IPS-20b (cell line): Measurements from ENCODE around the gene SNORC.
"Not testable (repeated sequence)": the region's sequence is repeated elsewhere in the genome, so short reads cannot be mapped to it uniquely, and the experiment has no call there.

Experiments
- H3K27ac ChIP-seq: one replicate; pipeline ENCODE4 v1.5.1; 2013; ENCODE audit warnings: low read length
- H3K27me3 ChIP-seq: 2 replicates; pipeline ENCODE4 v1.6.1; 2013; ENCODE audit warnings: mild to moderate bottlenecking, low read length, inconsistent platforms; ENCODE audit not compliant: insufficient read depth
- H3K36me3 ChIP-seq: 2 replicates; pipeline ENCODE4 v1.6.1; 2013; ENCODE audit warnings: low read depth, mild to moderate bottlenecking, inconsistent platforms, low read length, moderate library complexity; ENCODE audit not compliant: insufficient read depth
- H3K4me1 ChIP-seq: 2 replicates; pipeline ENCODE4 v1.6.1; 2013; ENCODE audit warnings: mild to moderate bottlenecking, control low read depth, inconsistent platforms, low read length, moderate library complexity; ENCODE audit not compliant: insufficient read depth
- H3K4me3 ChIP-seq: 2 replicates; pipeline ENCODE4 v1.5.1; 2013; ENCODE audit warnings: mild to moderate bottlenecking, low read length, inconsistent platforms
- H3K9ac ChIP-seq: 2 replicates; pipeline ENCODE4 v1.6.1; 2013; ENCODE audit warnings: low read depth, mild to moderate bottlenecking, inconsistent platforms, low read length, moderate library complexity
- H3K9me3 ChIP-seq: 2 replicates; pipeline ENCODE4 v1.6.1; 2013; ENCODE audit warnings: mild to moderate bottlenecking, low read depth, low read length, inconsistent platforms; ENCODE audit not compliant: insufficient read depth

Gene SNORC

GRCh38 chr2:232852081-232852480, 18.0 kb upstream of the SNORC start:
- not testable (repeated sequence) for H3K4me1 ChIP-seq, H3K9ac ChIP-seq, H3K27me3 ChIP-seq, H3K9me3 ChIP-seq, H3K4me3 ChIP-seq, H3K27ac ChIP-seq
- H3K36me3 ChIP-seq, result peaks cover 75% of the 10 kb centered on the region

- H3K36me3 ChIP-seq, result peaks cover 75% of the 10 kb centered on the region
Observed at GRCh38 chr2:232852676-232853075, 17.4 kb upstream of the SNORC start.

GRCh38 chr2:232854082-232854481, 16.0 kb upstream of the SNORC start:
- Histone ChIP-seq H3K4me3 (no peak overlapping the region), H3K27ac (no peak overlapping the region), H3K9me3 (no peaks in the 10 kb centered on the region), H3K36me3 (peaks cover 73% of the 10 kb centered on the region), H3K27me3 (no peaks in the 10 kb centered on the region), H3K4me1 (no peaks in the 10 kb centered on the region), H3K9ac (no peak overlapping the region)

More at GRCh38 chr2:232852676-232853075, 17.4 kb upstream of the SNORC start:
- no peaks in the 10 kb centered on the region for H3K9me3 ChIP-seq
- no peaks in the 10 kb centered on the region for H3K27me3 ChIP-seq
- no peaks in the 10 kb centered on the region for H3K4me1 ChIP-seq
- H3K27ac ChIP-seq, result no peak overlapping the region
- H3K4me3 ChIP-seq, result no peak overlapping the region
- H3K9ac ChIP-seq, result no peak overlapping the region

- H3K27ac ChIP-seq, result no peak overlapping the region
- no peak overlapping the region for H3K4me3 ChIP-seq
- no peaks in the 10 kb centered on the region for H3K27me3 ChIP-seq
- H3K9ac ChIP-seq, result no peak overlapping the region
- H3K36me3 ChIP-seq, result peaks cover 61% of the 10 kb centered on the region
- no peaks in the 10 kb centered on the region for H3K4me1 ChIP-seq
- H3K9me3 ChIP-seq, result no peaks in the 10 kb centered on the region
Observed at GRCh38 chr2:232857158-232857563, 12.9 kb upstream of the SNORC start.

- no peak overlapping the region for H3K4me3 ChIP-seq
- no peak overlapping the region for H3K27ac ChIP-seq
- H3K4me1 ChIP-seq, result no peaks in the 10 kb centered on the region
- no peaks in the 10 kb centered on the region for H3K27me3 ChIP-seq
- H3K9me3 ChIP-seq, result no peaks in the 10 kb centered on the region
- peaks cover 54% of the 10 kb centered on the region for H3K36me3 ChIP-seq
- H3K9ac ChIP-seq, result no peak overlapping the region
Observed at GRCh38 chr2:232859385-232859916, 10.6 kb upstream of the SNORC start.

- Histone ChIP-seq H3K4me1 (no peaks in the 10 kb centered on the region), H3K36me3 (peaks cover 41% of the 10 kb centered on the region), H3K9ac (no peak overlapping the region), H3K27ac (no peak overlapping the region), H3K27me3 (no peaks in the 10 kb centered on the region), H3K4me3 (no peak overlapping the region), H3K9me3 (no peaks in the 10 kb centered on the region)
Observed at GRCh38 chr2:232860593-232861241, 9.3 kb upstream of the SNORC start.

- no peaks in the 10 kb centered on the region for H3K9me3 ChIP-seq
- peaks cover 35% of the 10 kb centered on the region for H3K36me3 ChIP-seq
- no peak overlapping the region for H3K9ac ChIP-seq
Observed at GRCh38 chr2:232861353-232861752, 8.7 kb upstream of the SNORC start.

GRCh38 chr2:232863996-232864395, 6.1 kb upstream of the SNORC start:
- H3K9me3 ChIP-seq, result no peaks in the 10 kb centered on the region
- no peaks in the 10 kb centered on the region for H3K27me3 ChIP-seq
- H3K4me3 ChIP-seq, result no peak overlapping the region
- no peak overlapping the region for H3K9ac ChIP-seq
- H3K4me1 ChIP-seq, result no peaks in the 10 kb centered on the region
- H3K36me3 ChIP-seq, result peaks cover 11% of the 10 kb centered on the region; the same call in 1 of the 2 replicates
- H3K27ac ChIP-seq, result no peak overlapping the region

More at GRCh38 chr2:232861353-232861752, 8.7 kb upstream of the SNORC start:
- Histone ChIP-seq H3K27ac (no peak overlapping the region), H3K27me3 (no peaks in the 10 kb centered on the region), H3K4me3 (no peak overlapping the region), H3K4me1 (no peaks in the 10 kb centered on the region)

- no peaks in the 10 kb centered on the region for H3K9me3 ChIP-seq
- no peaks in the 10 kb centered on the region for H3K27me3 ChIP-seq
- H3K27ac ChIP-seq, result no peak overlapping the region
Observed at GRCh38 chr2:232865165-232865564, 4.9 kb upstream of the SNORC start.

GRCh38 chr2:232866104-232866503, 4.0 kb upstream of the SNORC start:
- Histone ChIP-seq H3K9me3 (no peaks in the 10 kb centered on the region), H3K27ac (no peak overlapping the region)

More at GRCh38 chr2:232865165-232865564, 4.9 kb upstream of the SNORC start:
- H3K4me3 ChIP-seq, result no peak overlapping the region
- no peaks in the 10 kb centered on the region for H3K4me1 ChIP-seq
- peaks cover 11% of the 10 kb centered on the region; the same call in 1 of the 2 replicates for H3K36me3 ChIP-seq
- H3K9ac ChIP-seq, result no peak overlapping the region

GRCh38 chr2:232869138-232870017, 686 bp upstream of the SNORC start:
- H3K27me3 ChIP-seq, result peaks cover 5% of the 10 kb centered on the region; the same call in 1 of the 2 replicates
- H3K4me3 ChIP-seq, result no peak overlapping the region
- H3K36me3 ChIP-seq, result no peaks in the 10 kb centered on the region
- no peaks in the 10 kb centered on the region for H3K9me3 ChIP-seq
- H3K9ac ChIP-seq, result no peak overlapping the region
- no peak overlapping the region for H3K27ac ChIP-seq
- H3K4me1 ChIP-seq, result no peaks in the 10 kb centered on the region

More at GRCh38 chr2:232866104-232866503, 4.0 kb upstream of the SNORC start:
- Histone ChIP-seq H3K4me3 (no peak overlapping the region), H3K9ac (no peak overlapping the region), H3K27me3 (no peaks in the 10 kb centered on the region), H3K4me1 (no peaks in the 10 kb centered on the region), H3K36me3 (peaks cover 5% of the 10 kb centered on the region; the same call in 1 of the 2 replicates)
